K562 (cell line): ENCODE measurements around the gene EIF4E1B. TPM values are rescaled to one million over a fixed set of nuclear protein-coding genes. Genes with fewer than 3 reads are reported as not detected.

Experiments
- BRCA1 ChIP-seq, 2 experiments: fragments of 450-650 bp in 1 of 2; sonication (generic) in 1 of 2; formaldehyde crosslinking in 1 of 2; IDR thresholded peaks; 2 replicates each; pipeline versions ENCODE4 v1.5.0 to v1.6.1; 2017 to 2020; ENCODE audit warnings: mild to moderate bottlenecking in 1 of 2, missing genetic modification reagents in 1 of 2
- ELF1 ChIP-seq: fragments of 200-800 bp; sonication (Bioruptor generic); IDR thresholded peaks from 2 replicates; pipeline ENCODE4 v1.6.1; 2016; ENCODE audit warnings: missing genetic modification characterization, missing compliant biosample characterization
- ETV6 ChIP-seq, 3 experiments: fragments of 150-350 bp in 1 of 3; sonication (generic) in 1 of 3; formaldehyde crosslinking in 1 of 3; IDR thresholded peaks; 2 replicates each; pipeline versions ENCODE4 v1.6.1 to v1.8.0; 2014 to 2022; ENCODE audit warnings: borderline replicate concordance in 2 of 3, low read depth in 2 of 3, antibody characterized with exemption in 1 of 3, low read length in 1 of 3, mild to moderate bottlenecking in 1 of 3, missing genetic modification reagents in 1 of 3
- GTF2E2 ChIP-seq: fragments of 200-800 bp; sonication (Bioruptor generic); IDR thresholded peaks from 2 replicates; pipeline ENCODE4 v1.6.1; 2016; ENCODE audit warnings: missing genetic modification characterization, missing compliant biosample characterization
- HCFC1 ChIP-seq: IDR thresholded peaks from 2 replicates; pipeline ENCODE4 v1.6.1; 2012; ENCODE audit warnings: low read depth, low read length, improper control_type of control experiment
- MCM7 ChIP-seq, 2 experiments: fragments of 450-650 bp; IDR thresholded peaks; 2 replicates each; pipeline ENCODE4 v1.6.1; 2016 to 2018
- MTA3 ChIP-seq: fragments of 450-650 bp; formaldehyde crosslinking; IDR thresholded peaks from 2 replicates; pipeline ENCODE4 v1.6.1; 2017; ENCODE audit warnings: mild to moderate bottlenecking, borderline replicate concordance
- NR2F6 ChIP-seq: fragments of 450-650 bp; formaldehyde crosslinking; IDR thresholded peaks from 2 replicates; pipeline ENCODE4 v1.4.0; 2020; ENCODE audit warnings: mild to moderate bottlenecking
- PRPF4 ChIP-seq: fragments of 200-400 bp; formaldehyde crosslinking; IDR thresholded peaks from one replicate; pipeline ENCODE4 v1.6.1; 2017; ENCODE audit warnings: low read length, low read depth, mild to moderate bottlenecking; ENCODE audit not compliant: insufficient read depth, poor library complexity, severe bottlenecking
- SAP30 ChIP-seq: fragments of 200-600 bp; sonication (generic); IDR thresholded peaks from 2 replicates; pipeline ENCODE4 v1.6.1; 2012; ENCODE audit warnings: borderline replicate concordance, low read depth, mild to moderate bottlenecking, moderate library complexity, low read length, control low read depth, inconsistent platforms; ENCODE audit not compliant: insufficient read depth, poor library complexity, severe bottlenecking
- SETDB1 ChIP-seq: IDR thresholded peaks from one replicate; pipeline ENCODE4 v1.6.1; 2012; ENCODE audit warnings: low read length, control low read depth, inconsistent platforms
- TAF15 ChIP-seq: fragments of 200-400 bp; formaldehyde crosslinking; IDR thresholded peaks from 2 replicates; pipeline ENCODE4 v1.6.1; 2017; ENCODE audit warnings: mild to moderate bottlenecking, low read depth, low read length, moderate library complexity
- ZNF696 ChIP-seq: fragments of 250-450 bp; sonication (Bioruptor Pico); conservative IDR thresholded peaks from 2 replicates; pipeline ENCODE4 v1.4.0; 2020; ENCODE audit warnings: mild to moderate bottlenecking, moderate library complexity
- polyA plus RNA-seq, 8 experiments: library from polyadenylated mRNA; depleted of rRNA in 4 of 8; stranded (reverse) in 5 of 8; unstranded in 3 of 8; fragments of >200 nt; fragmentation: Nextera tagmentation in 2 of 8; fragmentation: Illumina TruSeq in 1 of 8; extraction: Ambion mirVana in 2 of 8; extraction: Trizol in 1 of 8; gene quantifications; 2 replicates each; pipeline versions ENCODE4 v1.2.1 to v1.2.3, GENCODE V29; 2011 to 2014; ENCODE audit warnings: inconsistent platforms in 1 of 8, missing spikeins in 1 of 8
- total RNA-seq, 7 experiments: library from RNA; depleted of rRNA in 6 of 7; stranded (reverse); fragments of >200 nt in 6 of 7; fragmentation: Illumina TruSeq in 2 of 7; extraction: Trizol in 2 of 7; gene quantifications; 2 replicates each; pipeline versions ENCODE4 v1.2.1 to v1.2.3, GENCODE V29; 2011 to 2021; ENCODE audit warnings: low replicate concordance in 1 of 7
- TF ChIP-seq, protein P1 (sequence below), 3 experiments: IDR thresholded peaks in 2 of 3; conservative IDR thresholded peaks in 1 of 3; 2 replicates each; pipeline ENCODE4 v1.5.1; 2011 to 2012; ENCODE audit warnings: low read length in 3 of 3, mild to moderate bottlenecking in 3 of 3, control low read depth in 2 of 3, improper control_type of control experiment in 1 of 3, inconsistent platforms in 1 of 3, low read depth in 1 of 3, mixed read lengths in 1 of 3, moderate library complexity in 1 of 3; ENCODE audit not compliant: insufficient read depth in 2 of 3
- TF ChIP-seq, protein P2 (sequence below): fragments of 450-650 bp; formaldehyde crosslinking; IDR thresholded peaks from 2 replicates; pipeline ENCODE4 v1.4.0; 2020; ENCODE audit warnings: mild to moderate bottlenecking, mixed read lengths
- TF ChIP-seq, protein P3 (sequence below): fragments of 200-800 bp; sonication (Bioruptor generic); IDR thresholded peaks from 2 replicates; pipeline ENCODE4 v1.6.1; 2017; ENCODE audit warnings: missing genetic modification characterization, missing compliant biosample characterization
- TF ChIP-seq, protein P4 (sequence below): fragments of 450-650 bp; IDR thresholded peaks from 2 replicates; pipeline ENCODE4 v1.6.1; 2016; ENCODE audit warnings: low read depth, mild to moderate bottlenecking, moderate library complexity
- TF ChIP-seq, protein P5 (sequence below): conservative IDR thresholded peaks from 2 replicates; pipeline ENCODE4 v1.6.1; 2011; ENCODE audit warnings: low read depth, mild to moderate bottlenecking, low read length; ENCODE audit not compliant: control insufficient read depth

The EIF4E1B gene
- total and polyA plus RNA-seq, 9 of the 15 experiments (the other 6 are each of a cell fraction or from before 2014, with no cell fraction given): not detected

DNA sequence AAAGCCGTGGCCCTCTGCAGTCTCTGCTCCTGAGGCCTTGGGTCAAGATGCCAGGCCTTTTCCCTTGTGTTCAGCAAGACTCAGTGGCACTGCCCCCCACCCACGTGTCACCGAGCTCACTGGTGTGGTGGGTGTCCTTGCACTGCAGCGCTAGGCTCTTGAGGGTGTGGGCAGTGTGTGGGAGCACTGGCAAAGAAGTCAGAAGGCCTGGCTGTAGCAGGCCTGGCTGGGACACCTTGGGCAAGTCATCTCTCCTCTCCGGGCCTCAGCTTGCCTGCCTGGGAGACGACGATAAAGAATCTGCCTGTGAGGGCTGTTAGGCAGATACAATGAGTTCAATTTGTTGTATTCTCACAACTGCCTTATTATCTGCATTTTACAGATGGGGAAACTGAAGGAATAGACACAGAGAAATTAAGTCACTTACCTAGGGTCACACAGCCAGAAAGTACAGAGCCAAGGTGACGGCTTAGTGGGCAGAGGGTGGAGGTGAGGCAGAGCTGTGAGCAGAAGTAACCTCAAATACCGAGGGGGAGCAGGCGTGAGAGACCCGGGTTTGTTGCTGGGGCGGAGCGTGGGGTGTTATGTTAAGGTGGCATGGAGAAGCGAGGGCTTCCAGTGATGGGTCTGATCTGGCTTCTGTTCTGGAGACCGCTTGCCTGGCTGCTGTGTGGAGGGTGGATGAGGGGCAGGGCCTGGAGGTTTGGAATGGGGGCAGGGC, 18.2 kb downstream of the EIF4E1B start (continued):
- TF ChIP-seq PRPF4: no peak
- no peak for TF ChIP-seq TAF15
- TF ChIP-seq BRCA1 (IDR thresholded peaks at IDR 0.05): no peak
- TF ChIP-seq BRCA1 (CRISPR knock-in tag; IDR thresholded peaks at IDR 0.05): no peak
- TF ChIP-seq, protein P1, sequence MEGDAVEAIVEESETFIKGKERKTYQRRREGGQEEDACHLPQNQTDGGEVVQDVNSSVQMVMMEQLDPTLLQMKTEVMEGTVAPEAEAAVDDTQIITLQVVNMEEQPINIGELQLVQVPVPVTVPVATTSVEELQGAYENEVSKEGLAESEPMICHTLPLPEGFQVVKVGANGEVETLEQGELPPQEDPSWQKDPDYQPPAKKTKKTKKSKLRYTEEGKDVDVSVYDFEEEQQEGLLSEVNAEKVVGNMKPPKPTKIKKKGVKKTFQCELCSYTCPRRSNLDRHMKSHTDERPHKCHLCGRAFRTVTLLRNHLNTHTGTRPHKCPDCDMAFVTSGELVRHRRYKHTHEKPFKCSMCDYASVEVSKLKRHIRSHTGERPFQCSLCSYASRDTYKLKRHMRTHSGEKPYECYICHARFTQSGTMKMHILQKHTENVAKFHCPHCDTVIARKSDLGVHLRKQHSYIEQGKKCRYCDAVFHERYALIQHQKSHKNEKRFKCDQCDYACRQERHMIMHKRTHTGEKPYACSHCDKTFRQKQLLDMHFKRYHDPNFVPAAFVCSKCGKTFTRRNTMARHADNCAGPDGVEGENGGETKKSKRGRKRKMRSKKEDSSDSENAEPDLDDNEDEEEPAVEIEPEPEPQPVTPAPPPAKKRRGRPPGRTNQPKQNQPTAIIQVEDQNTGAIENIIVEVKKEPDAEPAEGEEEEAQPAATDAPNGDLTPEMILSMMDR (IDR thresholded peaks at IDR 0.05 in 2 of 3, conservative IDR thresholded peaks at IDR 0.05 in 1 of 3; ENCODE audit: insufficient read depth in 2 of 3, low read depth in 1 of 3, low read length in 3 of 3): no peak
- TF ChIP-seq MCM7 (IDR thresholded peaks at IDR 0.05): no peak
- TF ChIP-seq, protein P2, sequence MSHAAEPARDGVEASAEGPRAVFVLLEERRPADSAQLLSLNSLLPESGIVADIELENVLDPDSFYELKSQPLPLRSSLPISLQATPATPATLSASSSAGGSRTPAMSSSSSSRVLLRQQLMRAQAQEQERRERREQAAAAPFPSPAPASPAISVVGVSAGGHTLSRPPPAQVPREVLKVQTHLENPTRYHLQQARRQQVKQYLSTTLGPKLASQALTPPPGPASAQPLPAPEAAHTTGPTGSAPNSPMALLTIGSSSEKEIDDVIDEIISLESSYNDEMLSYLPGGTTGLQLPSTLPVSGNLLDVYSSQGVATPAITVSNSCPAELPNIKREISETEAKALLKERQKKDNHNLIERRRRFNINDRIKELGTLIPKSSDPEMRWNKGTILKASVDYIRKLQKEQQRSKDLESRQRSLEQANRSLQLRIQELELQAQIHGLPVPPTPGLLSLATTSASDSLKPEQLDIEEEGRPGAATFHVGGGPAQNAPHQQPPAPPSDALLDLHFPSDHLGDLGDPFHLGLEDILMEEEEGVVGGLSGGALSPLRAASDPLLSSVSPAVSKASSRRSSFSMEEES (CRISPR knock-in tag): no peak
- no peak for TF ChIP-seq SETDB1
- TF ChIP-seq NR2F6: no peak
- TF ChIP-seq SAP30: no peak
- TF ChIP-seq ETV6 (IDR thresholded peaks at IDR 0.05; ENCODE audit: borderline replicate concordance in 1 of 2, low read depth in 2 of 2, low read length in 1 of 2): no peak
- no peak for TF ChIP-seq ETV6 (CRISPR knock-in tag; IDR thresholded peaks at IDR 0.05; ENCODE audit: borderline replicate concordance)
- TF ChIP-seq HCFC1: no peak
- TF ChIP-seq GTF2E2 (tag): no peak
- no peak for TF ChIP-seq MTA3
- TF ChIP-seq ELF1: no peak
- TF ChIP-seq, protein P3, sequence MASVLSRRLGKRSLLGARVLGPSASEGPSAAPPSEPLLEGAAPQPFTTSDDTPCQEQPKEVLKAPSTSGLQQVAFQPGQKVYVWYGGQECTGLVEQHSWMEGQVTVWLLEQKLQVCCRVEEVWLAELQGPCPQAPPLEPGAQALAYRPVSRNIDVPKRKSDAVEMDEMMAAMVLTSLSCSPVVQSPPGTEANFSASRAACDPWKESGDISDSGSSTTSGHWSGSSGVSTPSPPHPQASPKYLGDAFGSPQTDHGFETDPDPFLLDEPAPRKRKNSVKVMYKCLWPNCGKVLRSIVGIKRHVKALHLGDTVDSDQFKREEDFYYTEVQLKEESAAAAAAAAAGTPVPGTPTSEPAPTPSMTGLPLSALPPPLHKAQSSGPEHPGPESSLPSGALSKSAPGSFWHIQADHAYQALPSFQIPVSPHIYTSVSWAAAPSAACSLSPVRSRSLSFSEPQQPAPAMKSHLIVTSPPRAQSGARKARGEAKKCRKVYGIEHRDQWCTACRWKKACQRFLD (CRISPR knock-in tag): peak; percentile 71; the same call in 1 of the 2 replicates
- TF ChIP-seq, protein P4, sequence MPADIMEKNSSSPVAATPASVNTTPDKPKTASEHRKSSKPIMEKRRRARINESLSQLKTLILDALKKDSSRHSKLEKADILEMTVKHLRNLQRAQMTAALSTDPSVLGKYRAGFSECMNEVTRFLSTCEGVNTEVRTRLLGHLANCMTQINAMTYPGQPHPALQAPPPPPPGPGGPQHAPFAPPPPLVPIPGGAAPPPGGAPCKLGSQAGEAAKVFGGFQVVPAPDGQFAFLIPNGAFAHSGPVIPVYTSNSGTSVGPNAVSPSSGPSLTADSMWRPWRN: no peak
- TF ChIP-seq ZNF696 (CRISPR knock-in tag): no peak
- TF ChIP-seq, protein P5, sequence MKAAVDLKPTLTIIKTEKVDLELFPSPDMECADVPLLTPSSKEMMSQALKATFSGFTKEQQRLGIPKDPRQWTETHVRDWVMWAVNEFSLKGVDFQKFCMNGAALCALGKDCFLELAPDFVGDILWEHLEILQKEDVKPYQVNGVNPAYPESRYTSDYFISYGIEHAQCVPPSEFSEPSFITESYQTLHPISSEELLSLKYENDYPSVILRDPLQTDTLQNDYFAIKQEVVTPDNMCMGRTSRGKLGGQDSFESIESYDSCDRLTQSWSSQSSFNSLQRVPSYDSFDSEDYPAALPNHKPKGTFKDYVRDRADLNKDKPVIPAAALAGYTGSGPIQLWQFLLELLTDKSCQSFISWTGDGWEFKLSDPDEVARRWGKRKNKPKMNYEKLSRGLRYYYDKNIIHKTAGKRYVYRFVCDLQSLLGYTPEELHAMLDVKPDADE: 0 out of 2 replicates have a peak, but pooled peaks have one; percentile 31
